A673 (cell line): ENCODE results near the gene BSN.

Source experiments
- EZH2 ChIP-seq: fragments of 200-600 bp; sonication (generic); IDR thresholded peaks from 2 replicates; pipeline ENCODE4 v1.6.1; 2017; ENCODE audit warnings: borderline replicate concordance, low read depth, mild to moderate bottlenecking, mixed read lengths, antibody characterized with exemption, low read length; ENCODE audit not compliant: poor library complexity, severe bottlenecking
- TF ChIP-seq, protein P1 (sequence below): fragments of 300-800, 200-600 bp; sonication (generic); conservative IDR thresholded peaks from 2 replicates; pipeline ENCODE4 v1.5.1; 2017; ENCODE audit warnings: low read depth, mild to moderate bottlenecking, antibody characterized with exemption, low read length, moderate library complexity, mixed read lengths

DNA sequence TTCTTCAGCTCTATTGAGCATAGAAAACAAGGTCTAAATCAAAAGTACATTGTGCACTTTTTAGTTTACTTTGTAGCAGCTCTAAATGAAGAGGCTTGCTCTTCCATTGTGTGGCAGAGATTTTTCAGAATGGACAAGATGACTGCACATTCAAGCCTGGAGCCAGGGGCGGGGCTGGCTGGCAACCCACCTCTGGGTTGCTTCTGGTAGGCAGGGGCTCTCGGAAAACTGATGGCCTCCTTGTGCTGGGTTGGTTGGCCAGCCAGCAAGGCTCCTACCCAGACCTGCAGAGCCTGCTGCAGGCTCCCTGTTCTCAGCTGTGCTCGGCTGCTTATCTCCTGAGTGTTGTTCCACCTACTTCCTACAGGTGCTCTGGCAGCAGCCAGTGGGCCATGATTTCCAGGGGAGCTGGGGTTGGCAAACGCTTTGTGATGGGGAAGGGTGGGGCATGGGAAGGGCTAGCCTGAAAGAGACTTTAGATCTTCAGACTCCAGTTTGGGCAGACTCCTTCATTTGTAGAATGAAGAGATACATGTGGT is 8.8 kb downstream of the BSN start:
- TF ChIP-seq, protein P1, sequence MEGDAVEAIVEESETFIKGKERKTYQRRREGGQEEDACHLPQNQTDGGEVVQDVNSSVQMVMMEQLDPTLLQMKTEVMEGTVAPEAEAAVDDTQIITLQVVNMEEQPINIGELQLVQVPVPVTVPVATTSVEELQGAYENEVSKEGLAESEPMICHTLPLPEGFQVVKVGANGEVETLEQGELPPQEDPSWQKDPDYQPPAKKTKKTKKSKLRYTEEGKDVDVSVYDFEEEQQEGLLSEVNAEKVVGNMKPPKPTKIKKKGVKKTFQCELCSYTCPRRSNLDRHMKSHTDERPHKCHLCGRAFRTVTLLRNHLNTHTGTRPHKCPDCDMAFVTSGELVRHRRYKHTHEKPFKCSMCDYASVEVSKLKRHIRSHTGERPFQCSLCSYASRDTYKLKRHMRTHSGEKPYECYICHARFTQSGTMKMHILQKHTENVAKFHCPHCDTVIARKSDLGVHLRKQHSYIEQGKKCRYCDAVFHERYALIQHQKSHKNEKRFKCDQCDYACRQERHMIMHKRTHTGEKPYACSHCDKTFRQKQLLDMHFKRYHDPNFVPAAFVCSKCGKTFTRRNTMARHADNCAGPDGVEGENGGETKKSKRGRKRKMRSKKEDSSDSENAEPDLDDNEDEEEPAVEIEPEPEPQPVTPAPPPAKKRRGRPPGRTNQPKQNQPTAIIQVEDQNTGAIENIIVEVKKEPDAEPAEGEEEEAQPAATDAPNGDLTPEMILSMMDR = no peak
- no peak for TF ChIP-seq EZH2
